HG03060 (cell line): ENCODE results near the gene SOX5.

Experiments
- ATAC-seq: cut with Tn5 transposase; IDR thresholded peaks from one replicate; pipeline ENCODE4 v1.9.1; 2021; ENCODE audit warnings: low read depth, moderate number of reproducible peaks; ENCODE audit not compliant: unreplicated experiment

The SOX5 gene

GRCh38 chr12:23949348-23950209 lies at the start of gene SOX5:
Gene SOX5 (minus strand): TSS chr12:23949670. CDS start chr12:23949601, 69 bp downstream.
- ATAC-seq = no peak

- no peak for ATAC-seq
Measured at GRCh38 chr12:23987046-23987445, 37.6 kb upstream of the SOX5 start.

- no peak for ATAC-seq
Measured at GRCh38 chr12:23980826-23981225, 31.4 kb upstream of the SOX5 start.

GRCh38 chr12:23964812-23965211 lies 15.3 kb upstream of the SOX5 start:
- no peak for ATAC-seq

DNA sequence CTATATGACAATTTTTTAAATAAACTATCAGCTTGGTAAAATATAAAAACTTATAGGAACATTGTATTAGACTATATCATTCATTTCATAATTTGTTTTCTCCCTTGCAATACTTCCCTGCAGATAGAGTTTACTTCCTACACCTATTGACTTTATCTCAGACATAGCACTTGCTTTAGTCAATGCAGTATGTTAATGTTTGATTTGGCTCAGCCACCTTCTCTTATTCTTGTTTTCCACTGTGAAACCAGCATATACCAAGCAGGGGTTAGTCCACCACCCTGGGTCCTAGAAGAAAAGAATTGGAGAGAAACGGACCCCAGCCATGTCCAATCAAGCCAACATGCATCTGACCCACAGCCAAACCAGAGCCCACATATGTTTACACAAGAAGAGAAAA lies 10.4 kb upstream of the SOX5 start:
- no peak for ATAC-seq

GRCh38 chr12:23954332-23954731 lies 4.9 kb upstream of the SOX5 start:
- ATAC-seq = no peak

DNA sequence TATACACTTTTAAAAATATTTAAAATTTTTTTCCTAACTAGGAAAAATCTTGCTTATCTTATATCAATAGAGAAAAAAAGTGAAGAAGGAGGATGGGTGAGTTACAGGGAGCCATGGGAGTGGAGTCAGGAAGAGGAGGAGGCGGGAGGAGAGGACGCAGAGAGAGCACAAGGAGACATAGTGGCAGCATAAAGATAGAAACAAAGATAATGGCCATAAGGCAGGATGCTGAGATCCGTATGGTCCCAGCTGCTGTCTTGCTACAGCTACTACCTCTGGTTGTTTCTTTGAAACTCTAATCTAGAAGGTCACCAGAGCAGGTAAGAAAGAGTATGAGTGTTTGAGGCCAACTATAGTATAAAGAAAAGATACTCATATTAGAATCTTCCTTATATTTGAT lies 2.6 kb upstream of the SOX5 start:
- ATAC-seq = no peak

DNA sequence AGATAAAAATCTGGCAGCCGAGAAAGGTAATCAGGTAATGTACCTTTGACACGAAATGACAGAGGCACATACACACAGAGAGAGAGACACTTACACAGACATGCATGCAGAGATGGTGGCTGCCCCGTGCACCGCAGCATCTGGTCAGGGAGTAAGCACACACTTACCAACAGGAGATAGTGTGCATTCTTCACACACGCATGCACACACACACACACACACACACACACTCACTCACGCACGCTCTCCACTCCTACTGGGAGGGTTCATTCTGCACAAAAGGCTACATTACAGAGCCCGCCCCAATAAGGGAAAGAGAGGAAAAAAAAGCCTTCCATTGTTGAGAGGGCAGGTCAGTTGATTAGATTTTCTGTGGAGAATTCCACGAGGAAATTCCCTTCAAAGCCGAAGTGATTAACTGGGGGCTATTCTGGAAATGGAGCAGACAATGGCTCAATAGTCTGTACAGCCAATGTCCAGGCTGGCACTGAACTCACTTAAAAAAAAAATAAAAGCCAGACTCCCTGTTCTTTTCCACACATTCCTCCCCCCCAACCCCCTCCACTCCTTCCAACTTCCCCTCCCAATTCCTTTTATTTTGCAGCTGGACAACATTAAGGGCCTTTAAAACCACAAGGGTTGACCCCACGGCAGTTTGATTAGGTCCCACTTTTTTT lies 1.4 kb upstream of the SOX5 start:
- ATAC-seq = no peak

- no peak for ATAC-seq
Measured at GRCh38 chr12:23950210-23950774, 822 bp upstream of the SOX5 start.

DNA sequence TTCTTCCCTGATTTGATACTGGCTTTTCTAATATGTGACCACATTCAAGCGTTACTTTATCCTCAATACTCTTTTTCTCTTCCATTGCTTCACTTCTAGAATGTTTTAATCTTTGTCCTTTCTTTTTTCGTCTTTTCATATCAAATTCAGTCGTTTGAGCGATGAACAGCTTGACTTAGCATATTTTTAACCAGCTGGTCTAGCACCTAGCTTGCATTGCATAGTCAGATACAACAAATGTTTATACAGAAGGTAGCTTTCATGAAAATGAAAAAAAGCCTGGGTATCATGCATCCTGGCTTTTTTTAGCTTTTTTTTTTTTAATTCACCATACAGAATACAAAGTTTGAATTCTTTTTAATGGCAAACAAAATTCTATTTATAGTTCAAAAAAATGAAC lies 1.2 kb downstream of the SOX5 start:
- ATAC-seq = no peak

GRCh38 chr12:23947395-23947794 lies 2.1 kb downstream of the SOX5 start:
- no peak for ATAC-seq

DNA sequence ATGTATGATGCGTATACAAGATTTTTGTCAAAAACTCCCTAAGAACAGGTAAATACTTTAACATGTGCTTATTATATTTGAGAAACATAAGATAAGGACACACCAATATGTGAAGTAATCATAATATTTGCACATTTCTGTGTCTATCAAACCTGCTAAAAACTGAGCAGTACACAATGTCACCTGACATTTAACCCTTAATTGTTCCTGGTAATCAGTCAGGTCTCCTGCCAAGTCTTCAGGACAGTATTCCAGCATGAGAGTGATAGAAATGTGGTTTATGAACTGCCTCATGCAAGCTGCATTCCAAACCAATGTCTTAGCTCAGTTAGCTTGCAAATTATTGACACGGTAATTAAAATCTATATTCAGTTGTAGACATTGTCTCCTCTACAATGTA lies 4.2 kb downstream of the SOX5 start:
- no peak for ATAC-seq

GRCh38 chr12:23944067-23944466 lies 5.4 kb downstream of the SOX5 start:
- ATAC-seq = no peak

- ATAC-seq = no peak
Measured at GRCh38 chr12:23942841-23943240, 6.6 kb downstream of the SOX5 start.

- no peak for ATAC-seq
Measured at GRCh38 chr12:23941780-23942179, 7.7 kb downstream of the SOX5 start.

DNA sequence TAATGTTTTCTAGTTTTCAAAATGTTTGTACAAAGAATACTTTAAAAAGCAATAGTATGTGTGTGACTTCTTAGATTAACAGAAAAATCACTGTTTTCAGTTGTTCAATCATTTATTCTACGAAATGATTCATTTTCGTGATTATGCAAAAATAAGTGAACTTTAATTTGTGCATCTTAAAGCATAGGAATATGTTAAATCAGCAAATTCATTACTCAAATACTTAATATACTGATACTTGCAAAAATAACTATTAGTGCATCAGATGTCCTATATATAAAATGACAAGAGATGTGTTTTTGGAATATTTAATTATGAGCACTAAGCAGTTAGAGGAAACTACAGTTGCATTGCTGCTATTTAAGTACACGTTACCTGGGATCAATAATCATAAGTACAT lies 11.0 kb downstream of the SOX5 start:
- ATAC-seq = no peak

DNA sequence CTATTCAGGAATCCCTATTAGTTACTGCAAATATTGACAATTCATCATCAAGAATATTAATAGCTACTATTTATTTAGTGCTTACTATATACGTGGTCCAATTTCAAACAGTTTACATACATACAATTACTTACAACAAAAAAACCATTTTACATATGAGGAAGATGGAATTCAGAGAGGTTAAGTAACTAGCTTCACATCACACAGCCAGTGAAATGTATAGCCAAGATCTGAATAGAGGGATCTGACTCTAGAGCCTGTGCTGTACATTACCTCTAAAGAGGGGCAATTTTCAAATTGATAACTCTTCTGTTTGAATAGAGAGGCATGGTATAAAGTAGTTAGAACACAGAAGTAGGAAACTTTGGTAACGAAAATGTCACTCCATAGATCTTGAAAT lies 18.3 kb downstream of the SOX5 start:
- ATAC-seq = no peak

- no peak for ATAC-seq
Measured at GRCh38 chr12:23930599-23930998, 18.9 kb downstream of the SOX5 start.

DNA sequence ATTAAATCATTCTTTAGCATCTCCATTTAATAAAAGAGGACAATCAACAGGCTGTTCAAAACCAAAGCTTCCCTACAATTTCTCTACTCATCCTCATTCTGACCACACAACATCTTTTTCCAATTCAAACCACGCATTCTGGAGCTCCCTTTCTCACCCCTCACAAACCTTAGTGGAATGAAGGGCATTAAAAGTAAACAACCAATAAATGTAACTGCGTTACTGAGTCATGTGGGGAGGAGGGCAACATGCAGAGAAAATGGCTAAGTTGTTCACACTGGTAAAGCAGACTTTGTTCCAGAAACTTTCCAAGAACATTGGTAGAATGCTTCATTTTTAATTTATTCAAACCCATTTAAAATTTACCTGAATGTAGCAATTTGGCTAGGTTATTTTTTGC lies 19.6 kb downstream of the SOX5 start:
- ATAC-seq = no peak

- no peak for ATAC-seq
Measured at GRCh38 chr12:23927907-23928306, 21.6 kb downstream of the SOX5 start.

DNA sequence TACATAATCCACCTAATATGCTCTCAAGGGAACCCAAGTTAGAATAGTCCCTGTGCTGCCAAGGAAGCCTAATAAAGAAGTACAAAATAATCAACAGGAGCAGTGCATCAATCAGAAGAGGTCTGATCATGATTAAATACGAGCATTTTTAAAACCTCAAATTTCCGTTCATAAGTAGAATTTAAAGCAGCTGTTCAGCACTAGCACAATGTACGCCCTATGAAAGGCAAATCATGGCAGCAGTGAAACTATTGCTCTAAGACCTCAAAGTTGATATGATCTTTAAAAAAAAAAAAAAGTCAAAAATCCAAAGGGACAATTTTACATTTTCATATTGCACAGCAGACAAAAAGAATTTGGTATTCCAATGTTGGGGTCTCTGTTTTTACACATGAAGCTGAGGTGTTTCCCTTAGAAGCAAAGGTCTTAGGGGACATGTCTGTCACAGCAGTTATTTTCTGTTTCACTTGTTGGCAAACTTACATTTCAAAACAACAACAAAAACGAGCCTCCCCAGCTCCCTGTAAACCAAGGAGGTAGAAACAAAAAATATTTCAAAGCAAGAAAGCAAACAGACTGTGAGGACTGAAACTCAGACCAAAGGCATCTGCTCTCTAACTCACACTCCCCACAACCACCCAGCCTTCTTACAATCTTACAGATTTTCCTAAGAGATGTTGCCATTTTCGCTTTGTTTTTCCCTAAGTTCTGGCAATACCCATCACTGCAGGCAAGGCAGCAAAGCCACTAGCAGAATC lies 28.2 kb downstream of the SOX5 start:
- no peak for ATAC-seq
